ENCODE results near the gene FABP7. TPM values are rescaled to one million over a fixed set of nuclear protein-coding genes. Genes with fewer than 3 reads are reported as not detected.

FABP7 gene
- total RNA-seq, 1 experiment from 2014 or later, result 0.28 TPM

GRCh38 chr6:122798099-122798641 lies 18.7 kb downstream of the FABP7 start:
- no peaks in the 10 kb centered on the region for H3K36me3 ChIP-seq (replicated peaks; ENCODE audit: control insufficient read depth, insufficient read depth, low read length)
- H3K4me3 ChIP-seq (ENCODE audit: insufficient read depth, low read depth, low read length), result no peak overlapping the region
- DNase-seq, result no peak

GRCh38 chr6:122799140-122799745 lies 19.7 kb downstream of the FABP7 start:
- H3K4me3 ChIP-seq (ENCODE audit: insufficient read depth, low read depth, low read length), result no peak overlapping the region
- no peak for DNase-seq
- H3K36me3 ChIP-seq (replicated peaks; ENCODE audit: control insufficient read depth, insufficient read depth, low read length), result no peaks in the 10 kb centered on the region
- H3K27me3 ChIP-seq (ENCODE audit: control insufficient read depth, insufficient read depth, low read length), result no peaks in the 10 kb centered on the region

More at GRCh38 chr6:122798099-122798641, 18.7 kb downstream of the FABP7 start:
- no peaks in the 10 kb centered on the region for H3K27me3 ChIP-seq (ENCODE audit: control insufficient read depth, insufficient read depth, low read length)

GRCh38 chr6:122799916-122800686 lies 20.6 kb downstream of the FABP7 start:
- no peaks in the 10 kb centered on the region for H3K36me3 ChIP-seq (replicated peaks; ENCODE audit: control insufficient read depth, insufficient read depth, low read length)
- no peak for DNase-seq
- H3K27me3 ChIP-seq (ENCODE audit: control insufficient read depth, insufficient read depth, low read length), result no peaks in the 10 kb centered on the region
- no peak overlapping the region for H3K4me3 ChIP-seq (ENCODE audit: insufficient read depth, low read depth, low read length)

- no peak for DNase-seq
- no peaks in the 10 kb centered on the region for H3K36me3 ChIP-seq (replicated peaks; ENCODE audit: control insufficient read depth, insufficient read depth, low read length)
- H3K27me3 ChIP-seq (ENCODE audit: control insufficient read depth, insufficient read depth, low read length), result no peaks in the 10 kb centered on the region
- no peak overlapping the region for H3K4me3 ChIP-seq (ENCODE audit: insufficient read depth, low read depth, low read length)
Observed at GRCh38 chr6:122800906-122801305, 21.4 kb downstream of the FABP7 start.

- Histone ChIP-seq H3K4me3 (ENCODE audit: insufficient read depth, low read depth, low read length) (no peak overlapping the region), H3K36me3 (replicated peaks; ENCODE audit: control insufficient read depth, insufficient read depth, low read length) (no peaks in the 10 kb centered on the region), H3K27me3 (ENCODE audit: control insufficient read depth, insufficient read depth, low read length) (no peaks in the 10 kb centered on the region)
- DNase-seq, result no peak
Observed at GRCh38 chr6:122801397-122801796, 21.9 kb downstream of the FABP7 start.

DNA sequence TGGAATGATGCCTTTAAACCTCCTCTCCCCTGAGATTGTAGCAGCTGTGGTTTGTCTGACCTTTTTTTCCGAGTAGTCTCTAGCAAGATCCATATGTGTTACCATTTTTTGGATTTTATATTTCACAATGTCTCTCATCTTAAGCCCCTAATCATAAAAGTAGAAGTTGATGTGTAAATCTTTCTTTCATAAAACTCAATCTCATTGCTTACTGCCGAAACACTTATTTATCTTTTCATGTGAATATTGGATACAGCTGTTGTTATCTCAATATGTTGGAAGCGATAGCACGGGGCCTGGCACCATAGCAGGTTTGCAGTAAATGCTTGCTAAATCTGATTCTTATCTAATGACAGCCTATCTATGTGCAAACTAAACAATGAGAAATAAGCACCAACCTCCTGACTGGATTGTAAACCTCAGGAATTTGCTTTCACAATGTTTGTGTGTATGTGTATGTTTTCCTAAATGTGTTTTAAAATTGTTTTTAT lies 23.7 kb downstream of the FABP7 start:
- Histone ChIP-seq H3K27me3 (ENCODE audit: control insufficient read depth, insufficient read depth, low read length) (no peaks in the 10 kb centered on the region), H3K36me3 (replicated peaks; ENCODE audit: control insufficient read depth, insufficient read depth, low read length) (no peaks in the 10 kb centered on the region), H3K4me3 (ENCODE audit: insufficient read depth, low read depth, low read length) (no peak overlapping the region)
- DNase-seq, result no peak

DNA sequence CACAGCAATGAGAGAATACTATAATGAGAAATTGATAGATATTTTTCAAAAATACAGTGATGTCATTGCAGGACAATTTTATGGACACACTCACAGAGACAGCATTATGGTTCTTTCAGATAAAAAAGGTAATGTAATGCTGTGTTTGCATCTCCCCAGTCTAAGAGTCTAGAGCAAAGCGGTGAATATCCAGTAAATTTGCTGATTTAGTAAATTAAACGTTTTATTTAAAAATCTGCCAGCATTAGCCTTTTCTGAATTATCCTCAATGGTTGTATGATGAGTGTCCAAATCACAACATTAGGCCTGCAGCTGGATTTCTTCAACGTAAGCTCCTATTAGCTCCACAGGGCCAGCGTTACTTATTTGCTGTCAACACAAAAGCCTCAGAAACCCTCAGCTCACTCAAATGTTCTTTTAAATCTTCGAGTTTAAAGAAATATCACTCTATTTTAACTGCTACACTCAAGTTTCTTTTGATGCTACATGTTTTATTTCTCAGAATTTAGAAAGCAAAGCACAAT lies 25.5 kb downstream of the FABP7 start:
- no peak overlapping the region for H3K4me3 ChIP-seq (ENCODE audit: insufficient read depth, low read depth, low read length)
- no peaks in the 10 kb centered on the region for H3K27me3 ChIP-seq (ENCODE audit: control insufficient read depth, insufficient read depth, low read length)
- DNase-seq, result no peak
- H3K36me3 ChIP-seq (replicated peaks; ENCODE audit: control insufficient read depth, insufficient read depth, low read length), result no peaks in the 10 kb centered on the region

GRCh38 chr6:122806291-122806690 lies 26.8 kb downstream of the FABP7 start:
- Histone ChIP-seq H3K36me3 (replicated peaks; ENCODE audit: control insufficient read depth, insufficient read depth, low read length) (no peaks in the 10 kb centered on the region), H3K27me3 (ENCODE audit: control insufficient read depth, insufficient read depth, low read length) (no peaks in the 10 kb centered on the region), H3K4me3 (ENCODE audit: insufficient read depth, low read depth, low read length) (no peak overlapping the region)
- DNase-seq, result no peak

DNA sequence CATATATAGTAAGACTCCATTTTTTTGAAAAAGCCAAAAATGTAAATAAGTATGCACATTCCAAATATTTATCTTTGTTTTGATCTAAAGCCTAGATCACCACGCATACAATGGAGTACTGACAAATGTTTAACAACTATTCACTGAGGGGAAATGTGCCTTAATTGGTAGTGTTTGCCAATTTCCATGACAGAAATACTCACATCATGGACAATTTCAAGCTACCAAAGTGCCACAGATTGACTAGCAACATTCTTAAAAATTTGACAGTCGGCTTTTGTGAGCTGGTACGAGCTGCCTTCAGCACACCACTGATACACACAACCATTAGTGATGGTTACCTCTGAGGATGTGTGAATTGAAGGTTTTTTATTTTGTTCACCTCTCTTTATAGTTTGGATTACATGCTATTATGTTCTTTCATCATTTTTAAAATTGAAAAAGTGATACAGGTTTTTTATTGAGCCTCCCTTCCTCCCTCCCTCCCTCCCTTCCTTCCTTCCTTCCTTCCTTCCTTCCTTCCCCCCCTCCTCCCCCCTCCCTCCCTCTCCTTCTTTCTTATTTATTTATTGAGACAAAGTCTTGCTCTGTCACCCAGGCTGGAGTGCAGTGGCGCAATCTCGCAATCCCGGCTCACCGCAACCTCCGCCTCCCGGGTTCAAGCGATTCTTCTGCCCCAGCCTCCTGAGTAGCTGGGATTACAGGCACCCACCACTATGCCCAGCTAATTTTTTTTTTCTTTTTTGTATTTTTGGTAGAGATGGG lies 28.8 kb downstream of the FABP7 start:
- H3K4me3 ChIP-seq (ENCODE audit: insufficient read depth, low read depth, low read length), result no peak overlapping the region
- H3K36me3 ChIP-seq (replicated peaks; ENCODE audit: control insufficient read depth, insufficient read depth, low read length), result no peaks in the 10 kb centered on the region
- DNase-seq, result no peak
- H3K27me3 ChIP-seq (ENCODE audit: control insufficient read depth, insufficient read depth, low read length), result no peaks in the 10 kb centered on the region

GRCh38 chr6:122809001-122809400 lies 29.5 kb downstream of the FABP7 start:
- Histone ChIP-seq H3K27me3 (ENCODE audit: control insufficient read depth, insufficient read depth, low read length) (no peaks in the 10 kb centered on the region), H3K36me3 (replicated peaks; ENCODE audit: control insufficient read depth, insufficient read depth, low read length) (no peaks in the 10 kb centered on the region), H3K4me3 (ENCODE audit: insufficient read depth, low read depth, low read length) (no peak overlapping the region)
- no peak for DNase-seq

GRCh38 chr6:122809691-122810090 lies 30.2 kb downstream of the FABP7 start:
- Histone ChIP-seq H3K4me3 (ENCODE audit: insufficient read depth, low read depth, low read length) (no peak overlapping the region), H3K36me3 (replicated peaks; ENCODE audit: control insufficient read depth, insufficient read depth, low read length) (no peaks in the 10 kb centered on the region), H3K27me3 (ENCODE audit: control insufficient read depth, insufficient read depth, low read length) (no peaks in the 10 kb centered on the region)
- DNase-seq, result no peak

DNA sequence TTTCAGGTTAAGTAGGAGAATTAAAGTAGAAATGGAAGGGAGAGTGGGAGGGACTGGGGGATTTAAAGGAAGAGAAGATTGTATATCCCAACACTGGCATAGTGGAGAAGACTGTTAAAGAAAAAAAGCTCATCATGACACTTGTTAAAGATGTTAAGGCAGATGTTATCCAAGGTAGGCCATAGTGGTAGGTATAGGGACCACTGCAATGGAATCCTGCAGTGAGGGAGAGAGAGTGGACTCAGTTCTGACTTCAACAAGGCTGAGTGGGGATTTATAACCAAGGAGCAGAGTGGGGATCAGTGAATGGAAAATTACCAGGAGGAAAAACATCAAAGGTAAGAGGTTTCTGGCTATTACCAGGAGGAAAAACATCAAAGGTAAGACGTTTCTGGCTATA lies 30.7 kb downstream of the FABP7 start:
- DNase-seq, result no peak
- Histone ChIP-seq H3K4me3 (ENCODE audit: insufficient read depth, low read depth, low read length) (no peak overlapping the region), H3K27me3 (ENCODE audit: control insufficient read depth, insufficient read depth, low read length) (no peaks in the 10 kb centered on the region), H3K36me3 (replicated peaks; ENCODE audit: control insufficient read depth, insufficient read depth, low read length) (no peaks in the 10 kb centered on the region)

- Histone ChIP-seq H3K27me3 (ENCODE audit: control insufficient read depth, insufficient read depth, low read length) (no peaks in the 10 kb centered on the region; the same call in 1 of the 2 replicates), H3K4me3 (ENCODE audit: insufficient read depth, low read depth, low read length) (no peak overlapping the region)
- no peak for DNase-seq
Observed at GRCh38 chr6:122817358-122817757, 37.8 kb downstream of the FABP7 start.

DNA sequence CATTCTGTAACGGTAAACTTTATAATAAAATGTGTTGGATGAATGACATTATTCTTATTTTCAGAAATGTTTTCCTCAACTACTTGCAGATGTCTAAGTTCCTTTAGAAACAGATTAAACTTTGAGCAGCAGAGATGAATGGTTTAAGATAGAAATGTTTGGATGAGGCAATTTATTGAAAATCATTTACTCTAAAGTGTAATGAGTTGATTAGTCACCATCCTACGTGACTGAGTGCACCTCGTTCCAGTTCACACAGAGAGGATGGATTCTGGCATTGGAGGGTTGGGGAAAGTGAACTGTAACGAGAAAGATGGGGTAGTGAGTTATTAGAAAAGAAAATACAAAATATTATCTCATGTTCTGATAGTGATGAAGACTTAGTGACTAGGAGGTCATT lies 38.2 kb downstream of the FABP7 start:
- no peak overlapping the region for H3K4me3 ChIP-seq (ENCODE audit: insufficient read depth, low read depth, low read length)
- no peak for DNase-seq
- no peaks in the 10 kb centered on the region for H3K36me3 ChIP-seq (replicated peaks; ENCODE audit: control insufficient read depth, insufficient read depth, low read length)
- no peaks in the 10 kb centered on the region; the same call in 1 of the 2 replicates for H3K27me3 ChIP-seq (ENCODE audit: control insufficient read depth, insufficient read depth, low read length)

More at GRCh38 chr6:122817358-122817757, 37.8 kb downstream of the FABP7 start:
- H3K36me3 ChIP-seq (replicated peaks; ENCODE audit: control insufficient read depth, insufficient read depth, low read length), result no peaks in the 10 kb centered on the region
